ENCODE results near the gene SLC35C1. TPM values are rescaled to one million over a fixed set of nuclear protein-coding genes. Genes with fewer than 3 reads are reported as not detected.
"Not testable (repeated sequence)": the region's sequence is repeated elsewhere in the genome, so short reads cannot be mapped to it uniquely, and the experiment has no call there.

SLC35C1 gene
- total RNA-seq, 1 experiment from 2014 or later = 8.9 TPM

DNA sequence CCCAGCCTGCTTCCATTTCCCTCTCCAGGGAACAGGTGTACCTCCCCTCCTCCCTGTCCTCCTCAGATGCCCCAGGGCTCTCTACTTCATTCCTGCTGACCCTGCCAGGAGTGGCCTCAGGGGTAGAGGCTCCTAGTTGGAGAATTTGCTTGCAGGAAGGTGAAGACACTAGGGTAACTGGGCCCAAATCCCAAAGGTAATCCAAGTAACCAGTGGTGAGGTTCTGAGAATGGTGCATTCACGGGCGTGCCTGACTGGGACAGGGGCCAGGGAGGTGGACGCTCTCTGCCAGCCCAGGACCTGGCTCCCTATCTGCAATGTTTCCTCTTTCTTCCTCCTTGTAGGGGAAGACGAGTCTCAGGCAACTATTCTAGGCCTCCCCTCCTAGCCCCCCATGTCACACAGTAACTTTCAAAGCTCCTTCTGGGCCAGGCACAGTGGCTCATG is 2.9 kb downstream of the SLC35C1 start:
- Mint-ChIP-seq H3K36me3 (ENCODE audit: insufficient read depth in 1 of 3, low read depth in 3 of 3) (peaks cover 0 to 15% (median 15%) of the 10 kb centered on the region in 3 experiments; a peak in 5 of 7 replicates), H3K4me1 (peaks cover 26% of the 10 kb centered on the region in 2 experiments), H3K9me3 (peaks cover 0 to 2% of the 10 kb centered on the region in 2 experiments; a peak in 1 of 5 replicates), H3K4me3 (no peak overlapping the region), H3K27ac (no peak overlapping the region), H3K27me3 (ENCODE audit: low read depth) (peaks cover 9% of the 10 kb centered on the region)
- Histone ChIP-seq H2AK5ac (ENCODE audit: insufficient read length, low read length) (no peak overlapping the region), H3K23me2 (ENCODE audit: insufficient read length, low read depth, low read length, poor library complexity, severe bottlenecking) (peaks cover 14% of the 10 kb centered on the region), H3K4me2 (ENCODE audit: insufficient read depth, insufficient read length, low read length) (no peak overlapping the region), H2BK5ac (ENCODE audit: insufficient read length, low read length) (no peak overlapping the region), H4K20me1 (ENCODE audit: control insufficient read depth, insufficient read depth, insufficient read length) (no peaks in the 10 kb centered on the region), H3K56ac (ENCODE audit: insufficient read length, low read depth, low read length) (no peak overlapping the region), H2BK12ac (ENCODE audit: insufficient read length, low read depth, low read length) (no peak overlapping the region), H4K91ac (ENCODE audit: insufficient read length, low read depth, low read length) (no peak overlapping the region), H3K18ac (ENCODE audit: insufficient read length, low read depth, low read length) (no peak overlapping the region), H2BK15ac (ENCODE audit: low read depth, low read length) (no peak overlapping the region), H4K5ac (ENCODE audit: insufficient read length, low read depth, low read length) (no peak overlapping the region), H2BK20ac (ENCODE audit: low read depth, low read length, poor library complexity, severe bottlenecking) (no peak overlapping the region), H3K9me3 (ENCODE audit: control insufficient read depth, low read depth, low read length) (no peaks in the 10 kb centered on the region), H3K27me3 (ENCODE audit: insufficient read depth, low read length) (peaks cover under 1% of the 10 kb centered on the region; the same call in 1 of the 2 replicates), H3K14ac (ENCODE audit: insufficient read depth, low read length) (no peak overlapping the region), H2BK120ac (ENCODE audit: low read depth, low read length, poor library complexity, severe bottlenecking) (no peak overlapping the region), H3K79me1 (ENCODE audit: insufficient read depth, low read depth, low read length, poor library complexity, severe bottlenecking) (no peaks in the 10 kb centered on the region), H3K4ac (ENCODE audit: low read depth, low read length) (no peak overlapping the region), H3K27ac (ENCODE audit: insufficient read length, low read depth, low read length) (no peak overlapping the region), H3K4me1 (ENCODE audit: insufficient read depth, low read length) (no peaks in the 10 kb centered on the region; the same call in 1 of the 2 replicates), H3K9ac (ENCODE audit: extremely low read depth, insufficient read length, low read length) (no peak overlapping the region), H2AFZ (ENCODE audit: low read length) (no peak overlapping the region), H3K23ac (ENCODE audit: insufficient read length, low read depth, low read length) (no peak overlapping the region), H4K8ac (replicated peaks; ENCODE audit: insufficient read length, low read depth, low read length) (no peak overlapping the region), H3K79me2 (ENCODE audit: insufficient read depth, low read length) (no peaks in the 10 kb centered on the region), H3T11ph (ENCODE audit: low read length) (no peak overlapping the region)
- TF ChIP-seq, protein P1, sequence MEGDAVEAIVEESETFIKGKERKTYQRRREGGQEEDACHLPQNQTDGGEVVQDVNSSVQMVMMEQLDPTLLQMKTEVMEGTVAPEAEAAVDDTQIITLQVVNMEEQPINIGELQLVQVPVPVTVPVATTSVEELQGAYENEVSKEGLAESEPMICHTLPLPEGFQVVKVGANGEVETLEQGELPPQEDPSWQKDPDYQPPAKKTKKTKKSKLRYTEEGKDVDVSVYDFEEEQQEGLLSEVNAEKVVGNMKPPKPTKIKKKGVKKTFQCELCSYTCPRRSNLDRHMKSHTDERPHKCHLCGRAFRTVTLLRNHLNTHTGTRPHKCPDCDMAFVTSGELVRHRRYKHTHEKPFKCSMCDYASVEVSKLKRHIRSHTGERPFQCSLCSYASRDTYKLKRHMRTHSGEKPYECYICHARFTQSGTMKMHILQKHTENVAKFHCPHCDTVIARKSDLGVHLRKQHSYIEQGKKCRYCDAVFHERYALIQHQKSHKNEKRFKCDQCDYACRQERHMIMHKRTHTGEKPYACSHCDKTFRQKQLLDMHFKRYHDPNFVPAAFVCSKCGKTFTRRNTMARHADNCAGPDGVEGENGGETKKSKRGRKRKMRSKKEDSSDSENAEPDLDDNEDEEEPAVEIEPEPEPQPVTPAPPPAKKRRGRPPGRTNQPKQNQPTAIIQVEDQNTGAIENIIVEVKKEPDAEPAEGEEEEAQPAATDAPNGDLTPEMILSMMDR (conservative IDR thresholded peaks at IDR 0.05) = no peak
- no peak for DNase-seq
- WGBS (ENCODE audit: extremely low coverage, insufficient read length, low lambda C conversion rate) = no CpG with 5 or more reads among the region's 4 CpGs

DNA sequence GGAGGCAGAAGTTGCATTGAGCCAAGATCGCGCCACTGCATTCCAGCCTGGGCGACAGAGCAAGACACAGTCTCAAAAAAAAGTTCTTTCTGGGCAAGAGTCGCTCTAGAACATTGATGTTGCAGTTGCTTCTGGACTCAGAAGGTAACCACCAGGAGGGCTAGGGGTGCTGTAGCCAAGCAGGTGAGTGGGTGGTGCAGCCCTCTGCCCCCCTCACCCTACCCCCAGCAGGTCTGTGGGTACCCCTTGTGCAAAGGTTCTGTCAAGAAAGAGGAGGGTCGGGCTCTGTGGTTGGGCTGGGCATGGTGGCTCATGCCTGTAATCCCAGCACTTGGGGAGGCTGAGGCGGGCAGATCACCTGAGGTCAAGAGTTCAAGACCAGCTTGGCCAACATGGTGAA is 3.5 kb downstream of the SLC35C1 start:
- H3K27me3 Mint-ChIP-seq (ENCODE audit: low read depth); H2BK120ac ChIP-seq (ENCODE audit: low read depth, low read length, poor library complexity, severe bottlenecking); H3K4me2 ChIP-seq (ENCODE audit: insufficient read depth, insufficient read length, low read length); H3K23ac ChIP-seq (ENCODE audit: insufficient read length, low read depth, low read length); H3K18ac ChIP-seq (ENCODE audit: insufficient read length, low read depth, low read length); H4K91ac ChIP-seq (ENCODE audit: insufficient read length, low read depth, low read length); H4K20me1 ChIP-seq (ENCODE audit: control insufficient read depth, insufficient read depth, insufficient read length); H3K27ac Mint-ChIP-seq; H4K5ac ChIP-seq (ENCODE audit: insufficient read length, low read depth, low read length); H2AK5ac ChIP-seq (ENCODE audit: insufficient read length, low read length); H3K56ac ChIP-seq (ENCODE audit: insufficient read length, low read depth, low read length); H3K4me1 ChIP-seq (ENCODE audit: insufficient read depth, low read length); H3T11ph ChIP-seq (ENCODE audit: low read length); H2BK15ac ChIP-seq (ENCODE audit: low read depth, low read length); H3K4me3 Mint-ChIP-seq; H3K27ac ChIP-seq (ENCODE audit: insufficient read length, low read depth, low read length); H2BK12ac ChIP-seq (ENCODE audit: insufficient read length, low read depth, low read length); H3K79me1 ChIP-seq (ENCODE audit: insufficient read depth, low read depth, low read length, poor library complexity, severe bottlenecking); H3K27me3 ChIP-seq (ENCODE audit: insufficient read depth, low read length); H4K8ac ChIP-seq (replicated peaks; ENCODE audit: insufficient read length, low read depth, low read length); H2BK5ac ChIP-seq (ENCODE audit: insufficient read length, low read length); H2BK20ac ChIP-seq (ENCODE audit: low read depth, low read length, poor library complexity, severe bottlenecking); H2AFZ ChIP-seq (ENCODE audit: low read length); H3K9me3 Mint-ChIP-seq; H3K79me2 ChIP-seq (ENCODE audit: insufficient read depth, low read length); H3K14ac ChIP-seq (ENCODE audit: insufficient read depth, low read length); H3K9me3 ChIP-seq (ENCODE audit: control insufficient read depth, low read depth, low read length); H3K9ac ChIP-seq (ENCODE audit: extremely low read depth, insufficient read length, low read length); H3K4ac ChIP-seq (ENCODE audit: low read depth, low read length): not testable (repeated sequence)
- no CpG with 5 or more reads among the region's 6 CpGs for WGBS (ENCODE audit: extremely low coverage, insufficient read length, low lambda C conversion rate)
- peaks cover 28 to 31% of the 10 kb centered on the region in 2 experiments for H3K4me1 Mint-ChIP-seq
- H3K36me3 Mint-ChIP-seq (ENCODE audit: insufficient read depth in 1 of 3, low read depth in 3 of 3) = peaks cover 0 to 15% (median 15%) of the 10 kb centered on the region in 3 experiments; a peak in 5 of 7 replicates
- H3K23me2 ChIP-seq (ENCODE audit: insufficient read length, low read depth, low read length, poor library complexity, severe bottlenecking) = peaks cover 14% of the 10 kb centered on the region
- DNase-seq = peak; percentile 15

Data from H9 (cell line).